GM20431 (cell line): ENCODE results near the gene FNDC3B.
"Not testable (repeated sequence)": the region's sequence is repeated elsewhere in the genome, so short reads cannot be mapped to it uniquely, and the experiment has no call there.

Source experiments
- in situ Hi-C: fragments of 300-500 bp; cut with MseI, MboI; formaldehyde crosslinking; loops from one replicate; pipeline ENCODE4 v1.15.0; 2020; ENCODE audit warnings: low sequenced_read_pairs; ENCODE audit not compliant: unreplicated experiment

The FNDC3B gene

DNA sequence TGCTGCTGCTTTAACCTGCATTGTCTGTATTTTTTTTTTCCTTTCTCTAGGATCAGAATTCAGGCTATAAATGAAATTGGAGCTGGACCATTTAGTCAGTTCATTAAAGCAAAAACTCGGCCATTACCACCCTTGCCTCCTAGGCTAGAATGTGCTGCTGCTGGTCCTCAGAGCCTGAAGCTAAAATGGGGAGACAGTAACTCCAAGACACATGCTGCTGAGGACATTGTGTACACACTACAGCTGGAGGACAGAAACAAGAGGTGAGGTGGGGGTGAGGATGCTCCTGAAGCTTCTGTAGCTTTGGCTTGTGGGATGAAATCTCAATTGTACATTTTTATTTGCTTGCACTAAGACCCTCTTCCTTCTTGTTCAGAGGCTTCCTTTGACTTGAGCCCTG is 323.2 kb downstream of the FNDC3B start:
- in situ Hi-C loops = no loop called here

DNA sequence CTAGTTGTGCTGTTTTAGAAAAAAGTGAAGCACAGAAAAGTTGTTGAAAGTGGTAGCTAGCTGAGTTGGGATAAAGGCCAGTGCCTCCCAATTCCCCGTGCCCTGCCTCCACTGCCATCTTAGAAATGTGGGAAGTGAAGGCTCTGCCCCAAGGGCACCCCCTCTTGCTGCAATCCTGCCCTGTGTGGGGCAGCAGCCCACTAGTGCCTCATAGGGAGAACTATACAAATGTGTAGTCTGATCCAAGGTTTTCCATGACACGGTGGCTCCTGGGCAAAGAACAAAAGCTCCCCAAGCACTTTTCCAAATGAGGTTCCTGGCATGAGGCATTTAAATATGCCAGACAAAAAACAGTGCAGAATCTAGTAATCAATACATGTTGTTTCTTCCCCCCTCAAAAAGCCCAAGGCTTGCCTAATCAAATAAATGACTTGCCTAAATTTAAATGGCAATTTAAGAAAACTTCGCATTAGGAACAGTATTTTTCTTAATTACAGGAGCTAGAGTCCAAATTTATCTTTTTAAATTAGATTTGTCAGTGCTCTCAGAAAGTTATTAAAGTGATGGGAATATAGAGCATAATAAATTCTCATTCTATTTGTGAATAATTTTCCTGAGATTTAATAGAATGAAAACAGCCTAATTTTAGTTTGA is 325.1 kb downstream of the FNDC3B start:
- in situ Hi-C loops = no loop called here

DNA sequence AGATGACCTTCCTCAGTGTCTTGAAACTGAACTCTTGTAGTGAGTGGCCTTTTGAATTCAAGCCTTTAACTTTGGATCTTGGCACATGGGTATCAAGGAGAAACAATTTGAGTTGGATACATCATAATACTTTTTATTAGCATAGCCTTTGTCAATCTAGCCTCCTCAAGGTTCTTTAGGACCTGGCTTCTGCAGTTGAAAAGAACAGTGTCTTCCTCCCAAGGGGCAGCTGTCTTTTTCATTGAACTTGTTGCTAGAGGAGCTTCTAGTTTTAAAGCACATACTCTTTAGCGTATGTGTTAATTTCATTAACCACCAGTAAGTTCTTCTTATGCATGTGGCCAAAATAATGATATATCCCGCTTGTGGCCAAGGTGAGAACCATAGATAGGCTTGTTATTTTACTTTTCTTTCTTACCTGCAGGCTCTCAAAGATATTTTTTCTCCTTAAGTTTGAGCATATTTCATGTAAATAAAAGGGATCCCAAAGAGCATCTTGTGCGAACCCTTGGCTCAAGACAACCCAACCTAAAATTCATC is 325.7 kb downstream of the FNDC3B start:
- in situ Hi-C loops = no loop called here

DNA sequence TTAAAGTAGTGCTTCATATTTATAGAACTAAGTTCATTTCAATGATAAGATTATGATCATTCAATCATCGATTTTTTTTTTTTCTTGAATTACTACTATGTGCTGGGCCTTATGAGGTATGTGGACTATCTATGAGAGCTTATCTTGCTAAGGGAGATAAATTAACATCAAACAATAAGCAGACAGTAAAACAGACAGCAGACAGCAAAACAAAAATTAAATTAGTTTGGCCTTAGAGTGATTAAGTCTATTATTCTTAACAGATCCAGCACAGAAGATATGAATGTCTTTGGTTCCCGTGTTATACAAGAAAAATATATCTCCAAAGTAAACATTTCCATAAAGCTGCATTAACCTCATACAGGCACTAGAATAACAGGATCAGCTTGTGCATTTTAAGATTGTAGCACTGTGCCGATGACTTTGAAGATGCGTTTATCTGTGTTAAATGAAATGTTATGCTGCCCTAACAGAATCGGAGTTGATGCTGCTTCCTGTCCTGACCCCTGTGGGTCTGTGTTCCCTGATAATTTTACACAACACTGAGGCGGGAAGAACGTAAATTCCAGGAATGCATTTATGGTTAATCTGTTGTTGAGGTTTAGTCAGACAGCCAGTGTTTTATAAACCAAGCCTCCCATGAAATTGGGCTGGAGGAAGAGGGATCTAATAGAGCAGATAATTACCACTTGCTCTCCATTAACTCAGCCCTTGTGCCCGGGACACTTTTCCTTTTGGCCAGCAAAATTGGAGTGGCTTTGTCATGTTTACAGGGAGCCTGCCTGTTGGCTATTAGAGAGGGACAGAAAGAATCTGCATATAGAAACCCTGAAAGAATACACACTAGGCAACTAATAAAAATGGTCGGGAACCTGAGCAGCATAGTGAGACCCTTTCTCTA is 328.1 kb downstream of the FNDC3B start:
- in situ Hi-C loops = no loop called here

DNA sequence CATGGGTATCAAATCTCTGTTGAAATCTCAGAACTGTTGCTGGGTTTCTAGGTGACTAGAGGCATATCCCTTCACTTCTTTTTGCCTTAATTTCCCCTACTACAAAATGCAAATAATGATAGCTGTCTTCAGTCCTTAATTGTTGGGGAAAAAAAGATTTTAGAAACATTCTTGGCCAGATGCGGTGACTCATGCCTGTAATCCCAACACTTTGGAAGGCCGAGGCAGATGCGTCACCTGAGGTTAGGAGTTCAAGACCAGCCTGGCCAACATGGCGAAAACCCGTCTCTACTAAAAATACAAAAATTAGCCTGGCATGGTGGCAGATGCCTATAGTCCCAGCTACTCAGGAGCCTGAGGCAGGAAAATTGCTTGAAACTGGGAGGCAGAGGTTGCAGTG is 329.2 kb downstream of the FNDC3B start:
- in situ Hi-C loops = not testable (repeated sequence)

DNA sequence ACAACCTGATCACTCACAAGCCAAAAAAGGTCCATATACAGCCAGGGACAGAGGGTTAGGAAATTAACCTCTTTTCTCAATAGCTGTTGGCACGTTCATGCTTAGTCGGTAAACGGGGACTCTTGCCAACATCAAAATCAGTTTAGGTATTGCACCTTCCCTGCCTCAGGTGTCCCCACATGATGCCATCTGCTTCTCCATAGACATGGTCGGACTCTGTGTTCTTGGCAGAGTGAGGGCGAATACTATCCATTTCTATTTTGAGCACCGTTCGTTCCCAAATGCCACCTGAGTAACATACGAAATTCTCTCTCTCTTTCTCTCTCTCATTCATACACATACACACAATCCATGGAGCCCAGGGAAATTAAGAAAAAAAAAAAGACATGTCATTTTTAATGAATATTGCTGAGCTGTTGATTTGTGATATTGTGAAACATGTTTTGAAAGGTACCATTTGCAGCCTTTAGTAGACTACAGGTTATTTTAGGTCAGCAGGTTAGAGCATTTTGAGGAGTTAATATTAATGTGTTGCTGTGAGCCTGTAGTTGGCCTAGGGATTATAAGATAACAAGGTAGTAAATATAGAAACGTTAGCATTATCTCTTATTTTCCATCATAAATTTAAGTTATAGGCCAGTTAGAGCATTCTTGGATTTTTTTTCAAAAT is 330.3 kb downstream of the FNDC3B start:
- in situ Hi-C loops = no loop called here

DNA sequence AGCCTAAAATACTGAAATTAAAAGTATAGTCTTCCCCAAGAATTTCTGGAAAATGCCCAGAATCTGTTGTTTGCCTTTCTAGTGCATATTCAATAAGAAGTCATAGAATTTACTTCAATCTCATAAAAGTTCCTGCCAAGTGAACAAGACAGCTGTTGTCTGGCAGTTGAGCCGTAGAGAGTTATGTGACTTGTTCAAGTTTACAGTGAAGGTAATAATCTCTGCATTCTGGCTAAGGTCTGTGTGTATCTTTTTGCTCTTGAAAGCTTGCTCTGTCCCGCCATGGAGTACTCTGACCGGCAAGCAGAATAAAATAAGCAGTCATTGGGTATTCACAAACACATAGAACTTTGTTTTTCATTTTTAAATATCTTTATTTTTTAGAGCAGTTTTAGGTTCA is 331.0 kb downstream of the FNDC3B start:
- in situ Hi-C loops = no loop called here

DNA sequence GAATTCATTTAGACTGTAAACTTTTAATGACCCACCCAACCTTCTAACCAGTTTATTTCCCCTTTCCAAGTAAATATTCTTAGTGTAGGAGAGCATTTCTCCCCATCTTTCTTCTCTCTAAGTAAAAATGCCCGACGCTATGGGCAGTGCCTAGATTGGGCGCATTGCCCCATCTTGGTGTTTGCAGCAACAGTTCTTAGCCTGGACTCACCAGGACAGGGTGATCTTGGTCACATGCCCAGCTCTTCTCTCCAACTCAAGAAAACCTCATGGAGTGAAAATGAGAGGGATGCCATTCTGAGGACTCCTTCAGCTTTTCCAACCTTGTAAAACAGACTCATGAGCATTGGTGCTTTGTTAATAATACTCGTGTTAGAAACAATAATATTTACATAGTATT is 332.2 kb downstream of the FNDC3B start:
- in situ Hi-C loops = no loop called here

DNA sequence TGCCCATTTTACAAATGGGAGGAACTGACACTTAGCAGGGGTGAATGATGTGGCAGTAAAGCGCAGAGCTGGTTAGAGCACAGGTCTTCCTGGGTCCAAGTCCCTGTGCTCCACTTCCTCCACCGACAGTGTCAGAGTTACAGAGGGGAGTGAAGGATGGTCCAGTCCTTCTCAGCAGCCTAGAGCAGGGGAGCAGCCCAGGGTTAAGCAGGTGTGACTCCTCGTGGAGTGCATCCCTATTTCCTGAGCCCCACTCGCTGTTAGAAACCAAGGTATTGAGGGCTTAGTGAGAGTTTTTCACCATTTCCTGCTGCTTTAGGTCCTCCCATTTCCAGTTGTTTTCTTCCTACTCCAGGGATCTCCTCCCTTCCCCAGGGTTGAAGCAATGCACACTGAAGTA is 333.5 kb downstream of the FNDC3B start:
- in situ Hi-C loops = no loop called here

DNA sequence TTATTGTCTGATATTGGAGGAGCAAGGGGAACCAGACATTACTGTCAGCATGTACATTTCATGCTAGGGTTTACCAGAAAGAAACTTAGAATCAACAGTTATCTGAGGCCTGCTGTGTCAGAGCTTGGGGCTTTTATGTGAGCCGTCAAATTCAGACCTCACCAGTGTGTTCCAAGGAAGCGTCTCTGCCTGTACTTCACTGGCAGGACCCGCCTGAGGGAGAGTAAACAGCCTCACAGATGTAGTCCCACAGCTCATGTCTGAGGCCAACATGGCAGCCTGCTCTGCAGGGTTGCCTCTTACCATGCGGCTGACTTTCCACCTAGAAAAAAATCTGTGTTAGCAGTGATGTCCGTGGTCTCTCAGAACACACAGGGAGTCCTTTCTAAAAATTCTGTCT is 334.5 kb downstream of the FNDC3B start:
- in situ Hi-C loops = no loop called here

DNA sequence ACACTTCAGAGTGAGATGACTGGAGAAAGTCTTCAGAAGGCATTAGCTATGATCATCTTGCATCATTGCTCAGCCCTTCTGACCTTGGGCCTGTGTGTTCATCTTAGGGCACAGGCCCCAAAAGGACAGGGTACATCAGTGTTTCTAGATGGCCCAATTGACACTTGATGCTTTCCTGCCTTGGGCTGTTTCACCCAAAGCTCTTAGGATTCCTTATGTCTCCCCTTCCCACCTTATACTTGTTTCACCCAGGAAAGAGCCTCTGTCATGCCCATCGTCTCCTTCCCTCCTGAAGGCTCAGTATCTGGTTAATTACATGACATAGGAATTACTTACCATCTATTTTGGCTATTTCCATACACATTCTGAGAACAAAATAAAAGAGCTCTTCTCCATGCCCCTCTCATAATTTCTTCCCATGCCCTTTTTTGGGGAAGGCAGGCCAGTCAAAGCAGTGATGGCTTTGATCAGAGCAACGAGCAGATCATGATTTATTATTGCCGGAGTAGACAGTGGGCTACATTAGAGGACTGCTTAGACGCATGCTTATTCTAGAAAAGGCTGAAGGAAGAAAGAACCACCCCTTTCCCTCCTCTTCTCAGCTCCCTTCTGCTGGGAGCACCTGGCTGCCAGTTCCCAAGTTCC is 335.9 kb downstream of the FNDC3B start:
- in situ Hi-C loops = no loop called here

DNA sequence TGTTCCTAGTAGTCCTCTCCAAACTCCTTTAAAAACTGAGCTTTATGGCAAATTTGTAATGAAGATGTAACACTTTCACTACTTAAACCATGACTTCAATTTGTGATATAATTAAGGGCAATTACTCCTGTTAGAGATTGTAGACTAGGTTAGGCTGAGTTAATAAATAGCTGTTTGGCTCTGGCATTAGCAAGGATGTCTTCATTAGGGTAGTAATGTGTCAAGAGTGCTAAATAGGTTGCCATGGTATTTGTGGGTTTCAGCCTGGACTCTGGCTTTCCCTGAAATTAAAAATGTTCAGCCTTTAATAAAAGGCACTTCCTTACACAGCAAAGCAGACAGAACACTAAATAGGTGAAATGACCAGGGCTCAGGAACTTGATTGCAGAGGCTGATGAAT is 337.0 kb downstream of the FNDC3B start:
- in situ Hi-C loops = no loop called here

DNA sequence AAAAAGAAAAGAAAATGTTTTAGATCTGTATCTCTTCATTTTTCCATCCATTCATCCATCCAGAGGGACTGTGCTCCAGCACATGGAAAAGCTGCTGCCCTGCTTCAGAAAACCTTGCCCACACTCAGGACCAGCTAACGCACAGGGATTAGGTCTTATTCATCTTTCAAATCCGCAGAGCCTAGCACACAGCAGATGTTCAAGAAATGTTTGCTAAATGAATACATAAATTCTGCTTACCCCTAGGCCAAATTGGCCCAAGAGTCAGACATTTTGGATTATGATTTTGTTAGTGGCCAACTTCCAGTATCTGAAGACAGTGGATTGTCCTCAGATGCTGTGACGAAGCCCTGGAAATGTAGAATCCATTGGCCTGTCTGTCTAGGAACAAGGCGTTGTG is 337.5 kb downstream of the FNDC3B start:
- in situ Hi-C loops = no loop called here

DNA sequence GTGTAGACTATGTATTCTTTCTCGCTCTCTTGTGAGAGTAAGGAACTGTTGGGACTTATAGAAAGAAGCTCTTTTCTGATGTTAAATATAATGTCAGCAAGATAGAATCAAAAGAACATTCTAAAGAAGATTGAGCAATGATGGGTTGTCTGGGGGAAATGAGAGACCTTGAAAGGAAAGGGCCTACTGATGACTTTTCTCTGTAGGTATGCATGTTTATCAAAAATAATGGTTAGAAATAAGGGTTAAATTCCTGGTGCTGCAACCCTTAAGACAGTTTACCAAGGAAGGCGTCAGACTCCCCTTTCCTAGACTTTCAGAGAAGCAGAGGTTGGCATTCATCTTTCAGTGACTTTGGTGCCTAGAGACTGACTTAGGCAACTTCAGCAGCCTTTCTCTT is 339.1 kb downstream of the FNDC3B start:
- in situ Hi-C loops = no loop called here

DNA sequence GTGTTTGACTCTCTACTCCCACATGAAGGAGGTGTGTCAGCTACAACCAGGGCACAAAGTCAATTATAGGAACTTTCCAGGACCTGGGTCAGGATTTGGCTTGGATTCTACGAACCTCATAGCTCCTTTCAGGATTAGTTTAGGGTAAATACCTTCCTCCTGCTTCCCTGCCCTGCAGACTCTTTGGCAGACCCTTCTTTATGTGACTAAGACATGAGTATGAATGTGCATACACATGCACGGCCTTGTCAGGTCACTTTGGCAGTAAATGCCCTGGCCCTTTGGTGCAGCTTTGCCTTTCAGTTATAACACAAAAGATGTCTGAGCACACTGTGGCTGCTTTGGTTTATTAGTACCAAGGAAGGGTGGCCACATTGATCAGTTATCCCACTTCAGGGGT is 340.0 kb downstream of the FNDC3B start:
- in situ Hi-C loops = no loop called here

DNA sequence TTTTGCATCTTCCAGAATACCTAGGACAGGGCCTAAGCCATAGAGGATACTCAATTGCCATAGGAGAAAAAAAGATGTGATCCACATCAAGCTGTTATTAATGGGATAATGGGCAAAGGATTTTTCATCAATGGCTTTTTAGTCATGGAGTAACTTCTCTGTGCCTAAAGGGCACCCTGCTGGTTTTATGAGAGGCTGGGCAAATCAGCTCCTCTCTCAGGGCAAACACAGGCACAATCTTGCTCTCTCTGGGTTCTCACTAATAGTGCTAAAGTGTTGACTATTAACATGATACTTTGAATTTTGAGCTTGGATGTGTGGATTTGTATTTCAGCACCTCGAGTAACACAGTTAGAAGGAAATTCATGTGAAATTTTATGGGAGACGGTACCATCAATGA is 341.3 kb downstream of the FNDC3B start:
- in situ Hi-C loops = no loop called here

DNA sequence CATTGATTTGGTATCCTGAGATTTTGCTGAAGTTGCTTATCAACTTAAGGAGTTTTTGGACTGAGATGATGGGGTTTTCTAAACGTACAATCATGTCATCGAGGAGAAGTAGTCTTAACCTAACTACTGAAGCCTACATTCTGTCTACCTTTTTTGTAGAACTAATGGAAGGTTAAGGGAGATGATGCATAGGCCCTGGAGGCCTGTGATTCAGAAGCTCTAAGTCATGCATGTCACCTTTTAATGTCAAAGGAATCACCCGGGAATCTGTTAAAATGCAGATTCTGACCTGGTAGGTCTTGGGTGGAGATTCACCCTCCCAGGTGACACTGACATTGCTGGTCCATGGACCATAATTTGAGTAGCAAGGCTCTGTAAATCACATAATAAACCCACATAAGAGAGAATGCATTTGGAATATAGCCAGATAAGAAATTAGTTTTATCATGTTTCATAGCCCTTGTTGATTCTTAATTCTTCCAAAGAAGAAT is 344.0 kb downstream of the FNDC3B start:
- in situ Hi-C loops = no loop called here

DNA sequence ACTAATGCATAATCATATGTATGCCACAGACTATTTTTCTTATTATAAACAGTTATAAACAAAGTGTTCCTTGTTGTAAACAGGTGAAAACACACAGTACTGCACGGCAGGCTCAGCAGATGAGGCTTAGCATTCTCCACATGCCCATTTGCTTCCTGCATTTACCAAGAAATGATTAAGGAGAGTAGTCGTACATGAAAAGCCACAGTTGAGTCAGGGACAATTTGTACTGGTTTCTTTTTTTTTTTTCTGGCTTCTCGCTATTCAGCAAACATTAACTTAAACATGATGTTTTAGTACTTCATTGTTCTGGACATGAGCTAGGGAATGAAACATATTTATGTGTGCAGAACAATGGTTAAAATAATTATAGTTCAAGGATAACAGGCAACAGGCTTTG is 345.5 kb downstream of the FNDC3B start:
- in situ Hi-C loops = no loop called here

DNA sequence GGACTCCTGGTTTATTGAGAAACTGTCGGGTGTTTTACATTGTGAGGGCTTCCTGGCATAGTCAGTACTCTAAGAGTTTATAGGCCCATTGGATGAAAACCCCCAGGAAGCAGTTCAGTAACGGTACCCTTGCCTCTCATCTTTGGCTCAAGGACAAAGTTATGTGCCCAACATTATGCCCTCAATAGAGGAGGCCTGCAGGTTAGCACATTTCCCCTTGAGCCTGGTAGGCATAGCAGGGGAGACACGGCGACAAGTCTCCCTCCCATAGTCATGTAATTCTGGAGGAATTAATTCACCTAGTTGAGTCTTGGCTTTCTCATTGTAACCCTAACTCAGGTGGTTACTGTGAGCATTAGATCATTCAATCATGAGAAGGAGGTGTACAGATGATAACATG is 348.4 kb downstream of the FNDC3B start:
- in situ Hi-C loops = no loop called here

DNA sequence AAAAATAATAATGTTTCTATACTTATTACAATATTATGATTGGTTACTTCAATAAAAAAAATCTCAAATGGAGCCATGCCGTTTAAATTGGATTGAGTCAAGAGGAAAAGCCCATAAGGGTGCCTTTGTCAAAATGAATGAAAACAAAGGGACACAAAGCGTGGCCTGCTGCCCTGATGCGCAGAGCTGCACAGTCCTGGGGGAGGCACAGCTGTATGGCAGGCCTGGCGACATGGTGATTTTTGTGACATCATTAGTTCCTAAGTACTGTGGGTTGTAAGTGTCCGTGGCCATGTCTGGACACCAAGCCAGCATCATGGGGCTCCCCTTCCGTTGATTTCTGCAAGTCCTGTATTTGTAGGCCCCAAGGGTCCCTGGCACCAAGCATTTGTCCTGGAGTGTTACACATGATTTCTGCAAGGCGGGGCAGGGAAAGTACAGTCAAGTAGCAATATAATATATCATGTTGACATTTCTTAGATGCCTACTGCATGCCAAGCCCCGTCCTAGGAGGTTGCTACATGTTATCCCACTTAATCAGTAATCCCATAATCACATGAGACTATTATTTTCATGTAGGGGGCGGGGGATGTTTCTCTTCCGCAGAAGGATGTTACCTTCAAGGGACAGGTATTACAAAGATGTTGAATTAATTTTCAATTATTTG is 349.2 kb downstream of the FNDC3B start:
- in situ Hi-C loops = no loop called here
